GM12891 (cell line): Measurements from ENCODE around the gene DDX10.

Source experiments
- POLR2A ChIP-seq: IDR thresholded peaks from 2 replicates; pipeline ENCODE4 v1.6.1; 2011; ENCODE audit warnings: low read depth, low read length, control low read depth
- POLR2AphosphoS5 ChIP-seq: IDR thresholded peaks from 2 replicates; pipeline ENCODE4 v1.6.1; 2011; ENCODE audit warnings: low read depth, low read length, control low read depth
- POU2F2 ChIP-seq: IDR thresholded peaks from 2 replicates; pipeline ENCODE4 v1.6.1; 2011; ENCODE audit warnings: low read depth, mild to moderate bottlenecking, control low read depth, low read length, moderate library complexity
- SPI1 ChIP-seq: IDR thresholded peaks from 2 replicates; pipeline ENCODE4 v1.6.1; 2011; ENCODE audit warnings: low read depth, low read length, control low read depth
- TAF1 ChIP-seq: IDR thresholded peaks from 2 replicates; pipeline ENCODE4 v1.6.1; 2011; ENCODE audit warnings: low read depth, low read length, control low read depth

- TF ChIP-seq TAF1 (no peak), POLR2A (no peak), POU2F2 (no peak), POLR2AphosphoS5 (no peak), SPI1 (no peak)
Measured at GRCh38 chr11:108901359-108901758, 236.5 kb downstream of the DDX10 start.
